GM19099 (cell line): Measurements from ENCODE around the gene ATP2B2.

Source experiments
- POLR2A ChIP-seq: IDR thresholded peaks from 3 replicates; pipeline ENCODE4 v1.6.1; 2011; ENCODE audit warnings: low read depth; ENCODE audit not compliant: insufficient read length; ENCODE audit errors: extremely low read depth

Gene ATP2B2

DNA sequence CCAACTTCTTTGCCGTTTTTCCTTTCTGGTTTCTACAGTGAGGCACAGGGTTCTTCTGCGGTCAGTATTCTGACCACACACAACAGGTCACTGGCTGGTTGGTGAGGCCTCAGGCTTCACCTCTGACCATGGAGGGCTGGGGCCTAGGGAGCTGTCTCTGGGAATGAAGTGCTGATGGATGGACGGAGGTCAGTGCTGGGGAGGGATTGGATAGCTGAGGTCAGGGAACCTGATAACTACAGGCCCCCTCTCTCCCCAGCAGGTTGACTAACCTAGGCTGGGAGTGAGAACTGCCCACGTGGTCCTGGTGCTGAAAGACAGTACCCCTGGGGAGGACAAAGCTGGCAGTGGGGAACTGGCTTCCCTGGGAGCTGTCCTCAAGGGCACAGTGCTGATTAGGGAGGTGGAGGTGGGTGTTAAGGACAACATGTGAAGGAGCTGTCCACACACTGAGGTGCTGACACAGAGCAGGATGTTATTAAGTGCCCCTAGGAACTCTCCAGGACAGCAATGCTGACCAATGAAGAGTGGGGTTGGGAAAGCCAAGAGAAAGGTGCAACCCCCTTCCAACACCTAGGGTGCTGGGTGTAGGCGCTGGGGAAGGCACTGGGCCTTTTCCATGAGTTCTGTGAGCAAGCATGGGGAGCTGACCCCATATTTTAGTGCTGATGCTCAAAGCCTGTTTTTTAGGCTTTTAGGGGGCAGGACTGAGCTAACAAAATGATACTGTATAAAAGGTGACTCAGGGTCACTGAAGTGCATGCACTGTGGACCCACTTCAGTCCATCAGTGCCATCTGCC, 45.2 kb downstream of the ATP2B2 start:
- no peak for TF ChIP-seq POLR2A

DNA sequence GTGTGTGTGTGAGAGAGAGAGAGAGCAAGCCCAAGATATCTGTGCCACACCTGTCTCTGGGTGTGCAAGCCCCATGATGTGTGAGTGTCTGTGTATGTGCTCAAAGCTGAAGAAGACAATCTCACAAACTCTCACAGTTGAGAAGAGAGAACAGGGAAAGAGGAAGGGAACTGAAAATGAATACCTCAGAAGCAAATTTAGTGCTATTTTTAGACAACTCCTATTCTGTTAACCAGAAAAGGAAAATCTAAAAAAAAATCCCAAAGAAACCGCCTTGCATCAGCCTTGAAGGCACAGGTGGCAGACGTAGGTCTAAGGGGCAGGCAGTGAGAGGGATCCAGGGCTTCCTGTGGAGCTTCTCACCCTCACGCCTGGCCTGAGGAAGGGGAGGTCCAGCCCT, 47.8 kb downstream of the ATP2B2 start:
- TF ChIP-seq POLR2A, result no peak

DNA sequence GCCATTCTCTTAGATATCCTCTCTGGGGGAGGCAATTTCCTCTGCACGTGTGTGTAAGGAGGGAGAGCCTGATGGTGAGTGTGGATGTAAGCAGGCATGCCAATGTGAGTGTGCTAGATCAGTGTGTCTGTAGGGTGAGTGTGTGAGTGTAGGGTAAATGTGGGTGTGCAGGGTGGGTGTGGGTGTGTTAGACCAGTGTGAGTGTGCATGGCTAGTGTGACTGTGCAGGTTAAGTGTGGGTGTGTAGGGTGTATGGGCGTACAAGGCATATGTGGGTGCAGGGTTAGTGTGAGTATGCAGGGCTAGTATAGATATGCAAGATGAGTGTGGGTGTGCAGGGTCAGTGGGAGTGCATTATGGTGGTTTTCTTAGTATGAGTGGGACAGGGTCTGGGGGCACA, 48.4 kb downstream of the ATP2B2 start:
- no peak for TF ChIP-seq POLR2A

DNA sequence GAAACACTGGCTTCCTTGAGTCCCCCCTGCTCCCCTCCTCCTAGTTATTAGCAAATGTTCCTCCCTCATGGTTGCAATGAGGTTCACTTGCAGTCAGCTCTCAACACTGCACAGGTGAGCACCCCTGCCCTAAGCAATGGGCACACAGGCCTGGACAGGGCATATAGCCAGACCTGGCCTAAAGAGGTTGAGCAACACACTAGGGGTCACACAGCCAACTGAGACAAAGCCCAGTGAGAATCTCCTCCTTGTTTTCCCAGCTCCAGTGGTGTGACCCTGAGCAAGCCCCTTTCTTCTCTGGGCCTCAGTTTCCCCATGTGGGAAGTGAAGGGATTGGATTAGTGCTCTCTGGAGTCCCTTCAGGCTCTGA, 49.9 kb downstream of the ATP2B2 start:
- TF ChIP-seq POLR2A, result no peak

DNA sequence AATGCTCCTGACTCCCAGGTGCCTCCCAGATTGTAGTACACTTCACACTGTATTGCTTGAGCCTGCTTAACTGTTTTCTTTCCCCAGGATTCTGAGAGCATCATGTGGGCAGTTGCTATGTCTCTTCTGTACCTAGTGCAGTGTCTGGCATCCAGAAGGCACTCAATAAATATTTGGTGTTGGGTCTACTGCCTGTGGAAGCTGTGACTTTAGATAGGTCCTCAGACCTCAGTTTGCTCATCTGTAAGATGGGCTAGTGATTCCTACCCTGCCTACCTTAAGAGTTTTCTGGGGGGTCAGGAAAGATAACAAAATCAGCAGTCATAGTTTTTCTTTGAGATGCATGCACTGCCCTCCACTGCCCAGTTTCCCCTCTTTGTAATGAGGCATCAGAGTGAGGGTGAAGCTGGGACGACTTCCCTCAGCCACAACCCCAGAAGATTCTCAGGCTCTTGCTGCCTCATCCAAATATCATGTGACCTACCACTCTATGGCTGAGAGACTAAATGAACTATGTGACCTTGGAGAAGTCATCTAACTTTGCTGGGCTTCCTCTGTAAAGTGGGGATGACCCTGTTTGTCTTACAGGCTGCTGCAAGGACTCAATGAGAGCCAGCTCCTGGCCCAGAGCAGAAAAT, 50.4 kb downstream of the ATP2B2 start:
- no peak for TF ChIP-seq POLR2A

DNA sequence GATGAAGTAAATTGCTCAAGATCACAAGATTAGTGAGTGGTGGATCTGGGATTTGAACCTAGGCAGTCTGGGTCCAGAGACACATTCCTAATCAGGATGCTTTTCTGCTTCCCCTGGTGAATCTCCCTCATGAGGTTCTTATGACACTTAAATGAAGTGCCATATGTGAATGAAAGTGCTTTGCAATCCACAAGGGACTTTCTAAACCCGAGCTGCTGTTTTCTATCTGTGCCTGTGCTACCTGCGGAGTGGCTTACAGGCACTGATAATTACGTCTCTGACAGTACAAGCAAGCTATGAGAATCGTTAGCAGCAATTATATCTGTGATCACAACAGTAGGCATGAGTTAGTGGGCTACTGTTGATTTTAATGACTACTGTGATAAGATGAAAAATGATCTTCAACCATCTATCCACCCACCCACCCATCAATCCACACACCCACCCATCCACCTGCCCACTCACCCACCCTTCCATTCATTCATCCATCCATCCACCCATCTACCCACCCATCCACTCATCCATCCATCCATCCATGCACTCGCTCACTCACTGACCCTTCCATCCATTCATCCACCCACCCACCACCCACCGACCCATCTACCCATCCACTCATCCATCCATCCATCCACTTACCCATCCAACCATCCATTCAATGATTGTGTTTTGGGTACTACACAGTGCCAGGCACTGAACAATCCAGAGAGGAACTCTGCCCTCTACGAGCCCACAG, 51.8 kb downstream of the ATP2B2 start:
- no peak for TF ChIP-seq POLR2A

DNA sequence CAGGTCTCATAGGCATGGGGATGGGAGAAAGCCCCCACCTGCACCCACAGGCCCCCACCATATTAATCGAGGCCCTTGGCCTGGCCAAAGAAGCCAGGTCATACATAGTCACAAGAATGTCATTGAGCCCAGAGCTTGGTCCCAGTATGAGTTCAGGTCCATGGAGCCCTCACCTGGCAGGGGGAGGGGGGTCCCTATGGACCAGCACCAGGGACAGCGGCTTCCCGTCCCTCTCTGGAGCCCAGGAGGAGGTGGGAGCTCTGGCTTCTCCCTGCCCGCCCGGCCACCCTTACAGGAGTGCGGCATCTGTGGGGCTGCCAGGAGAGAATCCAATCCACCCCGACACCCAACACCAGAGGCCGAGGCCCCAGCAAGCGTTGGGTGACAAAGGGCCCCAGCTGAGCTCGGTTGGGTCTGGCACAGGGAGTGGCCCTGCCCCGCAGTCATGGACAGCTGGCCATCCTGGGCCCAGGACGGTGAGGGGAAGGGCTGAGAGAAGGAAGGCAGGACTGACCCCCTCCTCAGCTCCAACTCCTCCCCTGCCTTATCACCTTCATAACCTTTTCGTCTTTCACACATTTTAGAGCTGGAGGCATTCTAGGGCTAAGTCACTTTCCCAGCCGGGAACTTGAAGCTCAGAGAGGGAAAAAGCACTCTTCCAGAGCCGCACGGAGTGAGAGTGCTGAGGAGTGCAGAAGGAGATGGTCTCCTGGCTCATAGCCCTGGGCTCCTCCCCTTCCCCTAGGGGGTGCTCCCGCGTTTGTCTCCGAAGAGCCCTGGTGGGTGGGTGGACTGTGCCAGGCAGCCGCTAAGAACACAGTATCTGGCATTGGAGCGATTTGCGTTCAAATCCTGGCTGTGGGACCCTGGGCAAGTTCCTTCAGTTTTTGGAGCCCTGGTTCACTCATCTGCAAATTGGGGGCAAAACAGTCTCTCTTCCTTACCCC, 54.6 kb downstream of the ATP2B2 start:
- TF ChIP-seq POLR2A, result no peak

DNA sequence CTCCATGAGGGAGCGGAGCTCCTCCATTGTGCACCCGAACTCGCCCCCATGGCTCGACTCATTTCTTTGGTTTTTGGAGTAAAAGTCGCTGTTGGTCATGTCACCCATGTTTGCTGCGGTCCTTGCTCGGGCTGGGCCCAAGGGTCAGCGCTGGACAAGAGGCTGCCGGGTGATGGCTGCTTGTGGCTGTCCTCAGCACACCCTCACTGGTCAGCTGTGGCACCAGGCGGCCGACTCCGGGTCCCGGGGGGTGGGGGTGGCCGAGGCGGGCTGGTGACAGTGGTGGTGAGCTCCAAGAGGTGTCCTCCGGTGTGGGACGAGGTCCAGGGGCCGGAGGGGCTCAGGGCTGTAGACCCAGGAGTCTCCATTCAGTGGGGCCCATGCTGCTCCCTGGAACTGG, 56.0 kb downstream of the ATP2B2 start:
- TF ChIP-seq POLR2A, result no peak

DNA sequence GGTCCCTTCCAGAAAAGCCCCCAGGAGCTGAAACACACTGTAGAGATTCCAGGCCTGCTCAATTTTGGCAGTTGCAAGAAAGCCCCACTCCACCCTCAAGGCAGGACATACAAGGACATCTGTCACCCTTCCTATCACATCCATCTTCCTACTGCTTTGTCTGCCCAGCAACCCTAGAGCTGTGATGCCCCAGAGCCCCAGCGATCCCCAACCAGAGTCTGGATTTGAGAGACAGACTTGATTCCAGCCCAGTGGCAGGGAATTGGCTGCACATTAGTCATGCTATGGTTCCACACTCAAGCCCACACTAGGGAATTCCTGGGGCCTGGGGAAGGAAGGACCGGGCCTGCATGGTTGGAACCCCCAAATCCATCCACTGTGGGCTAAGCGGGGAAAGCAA, 56.8 kb downstream of the ATP2B2 start:
- TF ChIP-seq POLR2A, result no peak

DNA sequence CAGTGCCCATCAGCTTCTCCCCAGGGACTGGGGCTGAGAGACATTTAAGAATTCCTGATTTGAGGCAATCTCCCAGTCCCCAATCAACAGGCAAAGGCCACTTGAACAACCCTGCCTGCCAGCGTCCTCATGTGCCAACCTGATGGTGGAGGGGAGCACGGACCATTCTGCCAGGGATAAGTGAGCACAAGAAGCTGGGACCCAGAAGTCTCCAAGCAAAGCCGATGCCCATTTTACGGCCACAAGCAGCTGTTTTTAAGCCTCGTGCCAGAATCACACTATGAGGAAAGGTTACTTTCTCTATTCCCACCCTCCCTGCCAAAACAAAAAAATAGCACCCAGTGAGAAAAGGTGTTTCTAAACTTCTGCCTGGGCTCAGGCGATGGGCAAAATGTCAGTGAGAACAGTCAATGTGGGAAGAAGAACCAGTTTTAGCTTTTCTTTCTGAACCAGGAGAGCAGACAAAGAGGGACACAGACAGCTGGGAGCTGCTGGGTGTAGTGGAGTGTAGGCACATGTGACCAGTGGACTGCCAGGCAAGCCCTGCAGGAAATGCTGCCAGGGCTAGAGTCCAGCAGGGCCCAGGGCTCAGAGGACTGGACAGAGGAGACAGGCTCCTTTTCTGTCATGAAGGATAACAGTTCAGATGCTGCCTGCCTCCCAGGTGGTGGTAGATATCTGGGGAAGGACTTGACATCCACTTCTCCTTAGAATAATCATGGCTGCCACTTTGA, 57.7 kb downstream of the ATP2B2 start:
- TF ChIP-seq POLR2A, result no peak

DNA sequence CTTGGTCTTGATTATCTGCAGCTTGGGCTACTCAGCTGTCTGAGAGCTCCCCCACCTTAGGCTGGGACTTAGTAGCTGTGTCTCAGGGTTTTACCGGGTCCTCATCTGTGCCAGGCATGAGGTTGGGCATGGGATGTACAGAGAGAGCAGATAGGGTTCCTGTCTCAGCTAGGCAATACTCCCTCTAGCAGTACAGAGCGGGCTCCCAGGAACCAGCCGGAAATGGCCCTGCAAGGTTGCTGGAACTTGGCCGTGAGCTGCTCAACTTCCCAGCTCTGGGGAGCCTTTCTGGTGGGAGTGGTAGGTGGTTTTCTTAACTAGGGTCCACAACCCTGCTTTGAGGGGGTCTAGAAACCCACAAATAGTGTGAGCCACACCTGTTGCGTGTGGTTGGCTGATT, 58.3 kb downstream of the ATP2B2 start:
- TF ChIP-seq POLR2A, result no peak

DNA sequence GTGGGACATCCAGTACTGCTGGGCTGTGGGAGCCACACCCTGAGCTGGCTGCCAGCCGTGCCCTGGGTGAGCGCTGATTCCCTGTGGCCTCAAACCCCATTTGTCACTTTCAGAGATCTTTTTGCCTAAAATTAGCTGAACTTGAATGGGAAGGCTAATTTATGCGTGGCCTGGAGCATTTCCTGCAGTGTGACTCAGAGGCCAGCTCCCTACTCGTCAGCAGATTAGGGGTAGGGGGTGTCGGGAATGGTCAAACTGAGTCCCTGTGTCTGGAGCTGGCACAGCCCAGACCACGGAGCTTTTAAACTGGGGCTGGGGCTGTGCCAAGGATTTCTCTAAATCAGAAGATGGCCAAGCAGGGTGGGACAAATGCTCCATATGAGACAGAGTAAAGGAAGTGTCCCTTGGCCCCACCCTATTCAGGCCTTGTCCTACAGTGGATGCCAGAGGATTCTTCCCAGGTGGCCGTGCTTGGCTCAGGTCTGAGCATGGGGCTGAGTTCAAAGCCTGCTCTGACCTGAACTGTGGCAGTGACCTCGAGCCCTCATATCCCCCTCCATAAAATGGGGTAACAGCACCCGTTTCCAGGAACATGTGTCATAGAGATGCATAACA, 59.7 kb downstream of the ATP2B2 start:
- no peak for TF ChIP-seq POLR2A

DNA sequence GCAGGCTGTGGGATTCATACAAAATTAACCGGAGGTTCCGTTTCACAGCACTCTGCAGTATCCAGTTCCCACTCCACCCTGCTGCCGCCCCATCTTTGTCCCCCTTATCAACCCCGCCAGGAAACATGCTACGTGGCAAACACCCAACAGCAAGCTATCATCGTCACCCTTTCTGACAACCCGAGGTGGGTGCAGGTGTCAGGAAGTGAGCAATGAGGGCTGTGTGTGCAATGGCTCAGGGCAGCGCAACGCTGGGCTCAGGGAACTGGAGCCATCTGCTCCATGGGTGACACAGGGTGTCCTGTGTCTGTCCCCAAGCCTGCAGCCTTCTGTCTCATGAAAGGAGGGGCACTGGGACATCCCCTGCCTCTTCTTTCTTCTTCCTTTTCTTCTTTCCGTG, 60.9 kb downstream of the ATP2B2 start:
- TF ChIP-seq POLR2A, result no peak

DNA sequence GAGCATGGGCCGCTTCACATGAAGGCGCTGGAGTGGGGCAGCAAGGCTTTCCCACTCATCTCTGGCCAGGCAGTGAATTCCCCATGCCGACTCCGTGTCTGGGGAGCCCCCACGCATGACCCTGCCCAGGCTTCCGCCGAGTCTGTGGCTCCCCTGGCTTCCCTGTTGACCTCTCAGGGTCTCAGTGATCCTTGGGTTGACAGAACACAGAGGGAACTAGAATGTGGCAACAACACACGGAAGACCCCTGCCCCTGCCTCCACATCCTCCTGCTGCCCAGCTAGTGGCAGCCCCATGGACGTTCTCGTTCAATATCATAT, 61.3 kb downstream of the ATP2B2 start:
- no peak for TF ChIP-seq POLR2A
